ENCODE results near the gene GRIP2.

The GRIP2 gene

GRCh38 chr3:14485981-14486380, 54.2 kb downstream of the GRIP2 start:
- no peak for DNase-seq (ENCODE audit: low spot score)
- TF ChIP-seq, protein P1, sequence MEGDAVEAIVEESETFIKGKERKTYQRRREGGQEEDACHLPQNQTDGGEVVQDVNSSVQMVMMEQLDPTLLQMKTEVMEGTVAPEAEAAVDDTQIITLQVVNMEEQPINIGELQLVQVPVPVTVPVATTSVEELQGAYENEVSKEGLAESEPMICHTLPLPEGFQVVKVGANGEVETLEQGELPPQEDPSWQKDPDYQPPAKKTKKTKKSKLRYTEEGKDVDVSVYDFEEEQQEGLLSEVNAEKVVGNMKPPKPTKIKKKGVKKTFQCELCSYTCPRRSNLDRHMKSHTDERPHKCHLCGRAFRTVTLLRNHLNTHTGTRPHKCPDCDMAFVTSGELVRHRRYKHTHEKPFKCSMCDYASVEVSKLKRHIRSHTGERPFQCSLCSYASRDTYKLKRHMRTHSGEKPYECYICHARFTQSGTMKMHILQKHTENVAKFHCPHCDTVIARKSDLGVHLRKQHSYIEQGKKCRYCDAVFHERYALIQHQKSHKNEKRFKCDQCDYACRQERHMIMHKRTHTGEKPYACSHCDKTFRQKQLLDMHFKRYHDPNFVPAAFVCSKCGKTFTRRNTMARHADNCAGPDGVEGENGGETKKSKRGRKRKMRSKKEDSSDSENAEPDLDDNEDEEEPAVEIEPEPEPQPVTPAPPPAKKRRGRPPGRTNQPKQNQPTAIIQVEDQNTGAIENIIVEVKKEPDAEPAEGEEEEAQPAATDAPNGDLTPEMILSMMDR (IDR thresholded peaks at IDR 0.05; ENCODE audit: extremely low read depth, missing control alignments): no peak

GRCh38 chr3:14484741-14485140, 55.4 kb downstream of the GRIP2 start:
- TF ChIP-seq, protein P1 (IDR thresholded peaks at IDR 0.05; ENCODE audit: extremely low read depth, missing control alignments): no peak

DNA sequence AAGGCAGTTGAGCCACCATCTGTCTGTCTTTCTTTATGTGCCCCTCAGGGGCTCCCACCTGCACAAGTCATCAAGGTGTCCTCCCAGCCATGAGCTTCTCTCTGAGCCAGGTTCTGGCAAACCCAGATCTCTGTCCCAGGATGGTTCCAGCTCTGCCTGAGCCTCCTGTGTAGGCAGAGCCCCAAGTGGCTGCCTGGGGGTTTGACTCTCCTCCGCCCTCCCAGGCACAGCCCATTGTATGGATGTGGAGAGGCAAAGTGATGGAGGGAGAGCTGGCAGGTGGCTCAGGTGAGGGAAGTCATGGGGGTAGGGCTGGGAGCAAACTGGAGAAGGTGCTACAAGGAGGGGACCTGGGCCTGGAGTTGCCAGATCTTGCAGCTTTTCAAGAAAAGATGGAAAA, 56.9 kb downstream of the GRIP2 start:
- no peak for DNase-seq (ENCODE audit: low spot score)
- TF ChIP-seq, protein P1 (IDR thresholded peaks at IDR 0.05; ENCODE audit: extremely low read depth, missing control alignments): no peak

More at GRCh38 chr3:14484741-14485140, 55.4 kb downstream of the GRIP2 start:
- DNase-seq (ENCODE audit: low spot score): no peak

DNA sequence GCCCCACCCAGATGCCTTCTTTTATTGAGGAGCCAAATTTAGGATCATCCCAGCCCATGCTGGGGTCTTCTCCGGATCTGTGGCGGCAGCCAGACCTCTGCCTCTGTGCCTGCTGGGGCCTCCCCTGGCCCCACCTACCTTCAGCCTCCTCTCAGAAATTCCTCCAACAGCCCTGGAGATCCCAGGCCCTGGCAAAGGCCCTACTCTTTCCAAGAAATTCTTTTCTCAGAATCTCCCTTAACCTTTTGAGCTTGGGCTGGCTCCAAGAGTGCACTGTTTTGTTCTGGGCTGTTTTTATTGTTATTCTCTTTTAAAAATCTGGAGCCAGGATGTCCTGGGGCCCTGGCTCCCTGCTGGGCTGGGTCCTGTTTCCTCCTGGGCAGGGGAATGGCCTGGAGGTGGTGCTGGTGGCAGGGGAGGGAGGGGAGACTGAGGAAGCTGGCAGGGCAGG, 57.8 kb downstream of the GRIP2 start:
- DNase-seq (ENCODE audit: low spot score): no peak
- TF ChIP-seq, protein P1 (IDR thresholded peaks at IDR 0.05; ENCODE audit: extremely low read depth, missing control alignments): no peak

- DNase-seq (ENCODE audit: low spot score): no peak
- TF ChIP-seq, protein P1 (IDR thresholded peaks at IDR 0.05; ENCODE audit: extremely low read depth, missing control alignments): no peak
Observed at GRCh38 chr3:14481646-14482036, 58.5 kb downstream of the GRIP2 start.

- no peak for DNase-seq (ENCODE audit: low spot score)
- TF ChIP-seq, protein P1 (IDR thresholded peaks at IDR 0.05; ENCODE audit: extremely low read depth, missing control alignments): no peak
Observed at GRCh38 chr3:14481018-14481645, 59.0 kb downstream of the GRIP2 start.

DNA sequence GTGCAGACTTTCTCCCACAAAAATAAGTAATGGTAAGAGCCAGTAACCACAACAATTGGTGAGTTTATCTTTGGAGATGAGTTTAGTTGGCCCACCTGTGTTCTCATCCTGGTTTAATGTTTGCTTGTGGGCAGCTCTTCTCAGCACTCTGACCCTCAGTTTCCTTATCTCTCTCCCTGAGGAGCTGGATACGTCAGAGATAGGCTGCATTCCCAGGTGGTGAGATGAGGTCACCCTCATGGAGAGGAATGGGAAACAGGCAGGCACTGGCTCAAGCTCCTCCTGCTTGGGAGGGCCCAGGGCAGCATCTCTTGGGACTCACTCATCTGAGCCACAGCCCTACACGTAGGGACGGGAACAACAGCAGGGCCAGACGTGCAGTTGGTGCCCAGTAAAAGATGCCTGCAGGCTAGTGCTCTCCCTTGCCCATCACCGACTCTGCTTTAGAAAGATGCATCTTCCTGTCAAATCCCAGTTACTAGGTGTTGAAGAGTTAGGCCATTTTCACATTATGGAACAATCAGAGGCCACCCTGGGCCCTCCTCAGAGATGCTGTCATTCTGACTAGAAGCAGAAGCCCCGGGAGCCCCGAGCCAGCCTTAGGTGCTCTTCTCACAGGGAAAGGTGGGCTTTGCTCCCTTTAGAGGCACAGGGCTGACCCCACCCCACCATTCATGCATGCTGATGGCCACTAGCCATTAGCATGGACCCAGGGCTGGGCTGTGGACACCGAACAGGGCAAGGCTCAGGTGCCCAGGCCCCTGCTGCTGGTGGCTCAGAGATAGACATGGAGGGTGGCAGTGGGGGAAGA, 59.7 kb downstream of the GRIP2 start:
- TF ChIP-seq, protein P1 (IDR thresholded peaks at IDR 0.05; ENCODE audit: extremely low read depth, missing control alignments): no peak
- no peak for DNase-seq (ENCODE audit: low spot score)
